Measurements from ENCODE around the gene UNC13D. TPM values are rescaled to one million over a fixed set of nuclear protein-coding genes. Genes with fewer than 3 reads are reported as not detected.

UNC13D gene
- total RNA-seq, 1 experiment from 2014 or later, result 3.5 TPM

DNA sequence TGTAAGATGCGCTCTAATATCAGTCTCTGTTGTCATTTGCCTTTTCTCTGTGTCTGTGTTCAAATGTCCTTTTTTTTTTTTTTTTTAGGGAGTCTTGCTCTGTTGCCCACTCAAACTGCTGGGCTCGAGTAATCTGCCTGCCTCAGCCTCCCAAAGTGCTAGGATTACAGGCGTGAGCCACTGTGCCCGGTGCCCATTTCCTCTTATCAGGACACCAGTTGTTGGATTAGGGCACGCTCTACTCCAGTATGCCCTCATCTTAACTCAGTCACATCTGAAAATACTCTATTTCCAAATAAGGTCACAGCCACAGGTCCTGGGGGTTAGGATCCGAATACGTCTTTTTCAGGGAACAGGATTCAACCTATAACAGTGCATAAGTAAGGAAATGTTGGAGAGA is 36.1 kb upstream of the UNC13D start:
- H3K27me3 Mint-ChIP-seq (ENCODE audit: insufficient read depth, unreplicated experiment), result no peaks in the 10 kb centered on the region
- H3K27ac Mint-ChIP-seq (ENCODE audit: low read depth, unreplicated experiment), result no peak overlapping the region
- peaks cover 15% of the 10 kb centered on the region for H3K36me3 Mint-ChIP-seq (ENCODE audit: insufficient read depth, unreplicated experiment)
- CTCF ChIA-PET, result interaction anchor here (1.4 to 2.5 kb wide), 2 partner anchors 9 to 16 kb away, joined by 6 to 13 read pairs; partner anchors contain the start of gene TRIM65
- intact Hi-C loops (cut with micrococcal nuclease), result no loop called here
- BruUV-seq (replicated peaks), result no TSS peak
- DNase-seq (ENCODE audit: unreplicated experiment), result no peak
- POLR2A ChIA-PET, result interaction anchor here (1.6 to 6.7 kb wide), 4 partner anchors 15 to 102 kb away, joined by 6 to 164 read pairs (median 86); partner anchors contain the start of genes TRIM65 and WBP2
- H3K4me3 Mint-ChIP-seq (ENCODE audit: unreplicated experiment), result no peak overlapping the region
- peaks cover 13% of the 10 kb centered on the region for H3K4me1 Mint-ChIP-seq (ENCODE audit: insufficient read depth, unreplicated experiment)
- TF ChIP-seq, protein P1, sequence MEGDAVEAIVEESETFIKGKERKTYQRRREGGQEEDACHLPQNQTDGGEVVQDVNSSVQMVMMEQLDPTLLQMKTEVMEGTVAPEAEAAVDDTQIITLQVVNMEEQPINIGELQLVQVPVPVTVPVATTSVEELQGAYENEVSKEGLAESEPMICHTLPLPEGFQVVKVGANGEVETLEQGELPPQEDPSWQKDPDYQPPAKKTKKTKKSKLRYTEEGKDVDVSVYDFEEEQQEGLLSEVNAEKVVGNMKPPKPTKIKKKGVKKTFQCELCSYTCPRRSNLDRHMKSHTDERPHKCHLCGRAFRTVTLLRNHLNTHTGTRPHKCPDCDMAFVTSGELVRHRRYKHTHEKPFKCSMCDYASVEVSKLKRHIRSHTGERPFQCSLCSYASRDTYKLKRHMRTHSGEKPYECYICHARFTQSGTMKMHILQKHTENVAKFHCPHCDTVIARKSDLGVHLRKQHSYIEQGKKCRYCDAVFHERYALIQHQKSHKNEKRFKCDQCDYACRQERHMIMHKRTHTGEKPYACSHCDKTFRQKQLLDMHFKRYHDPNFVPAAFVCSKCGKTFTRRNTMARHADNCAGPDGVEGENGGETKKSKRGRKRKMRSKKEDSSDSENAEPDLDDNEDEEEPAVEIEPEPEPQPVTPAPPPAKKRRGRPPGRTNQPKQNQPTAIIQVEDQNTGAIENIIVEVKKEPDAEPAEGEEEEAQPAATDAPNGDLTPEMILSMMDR (IDR thresholded peaks at IDR 0.05; ENCODE audit: unreplicated experiment), result no peak
- no peaks in the 10 kb centered on the region for H3K9me3 Mint-ChIP-seq (ENCODE audit: unreplicated experiment)

DNA sequence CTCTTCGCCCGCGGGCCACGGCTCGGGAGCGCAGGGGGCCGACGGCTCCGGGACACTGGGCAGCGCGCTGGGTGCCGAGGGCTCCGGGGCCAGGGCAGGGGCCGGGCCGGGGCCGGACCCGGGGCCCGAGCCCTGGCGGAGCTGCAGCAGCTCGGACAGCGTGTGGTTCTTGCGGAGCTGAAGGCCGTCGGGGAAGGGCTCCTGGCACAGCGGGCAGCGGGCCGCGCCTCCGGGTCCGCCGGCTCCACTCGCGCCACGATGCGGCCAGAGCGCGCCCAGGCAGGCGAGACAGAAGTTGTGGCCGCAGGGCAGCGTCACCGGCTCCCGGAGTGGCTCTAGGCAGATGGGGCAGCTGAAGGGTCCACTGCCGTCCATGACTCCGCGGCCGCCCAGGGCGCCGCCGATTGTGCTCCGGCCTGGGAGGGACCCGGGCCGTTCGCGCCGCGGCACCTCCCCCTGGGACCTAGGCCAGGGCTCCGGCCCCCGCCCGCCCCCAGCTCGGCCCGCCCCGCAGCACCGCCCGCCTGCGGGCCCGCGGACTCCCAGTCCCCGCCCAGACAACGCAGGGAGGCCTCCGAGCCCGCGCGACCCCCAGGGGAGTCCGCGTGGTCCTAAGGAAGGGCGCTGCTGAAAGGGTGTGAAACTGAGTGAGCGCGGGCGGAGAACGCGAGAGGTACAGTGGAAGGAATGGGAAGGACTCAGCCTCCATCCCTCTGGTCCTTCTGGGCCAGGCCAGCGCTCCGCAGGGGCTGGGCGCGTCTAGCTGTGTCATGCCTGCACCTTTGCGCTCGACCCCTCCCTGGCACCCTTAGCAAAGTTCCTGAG is 34.2 kb upstream of the UNC13D start, which contains the start of gene TRIM47:
TRIM47 (minus strand) TSS at position 408 of the 825 bp plus-strand sequence; CDS start at position 375, 33 bp downstream.
- no peaks in the 10 kb centered on the region for H3K27me3 Mint-ChIP-seq (ENCODE audit: insufficient read depth, unreplicated experiment)
- H3K4me3 Mint-ChIP-seq (ENCODE audit: unreplicated experiment), result peak within 1 kb of the TSS; percentile 86
- peaks cover 25% of the 10 kb centered on the region for H3K36me3 Mint-ChIP-seq (ENCODE audit: insufficient read depth, unreplicated experiment)
- CTCF ChIA-PET, result interaction anchor here (0.6 to 4.6 kb wide), 12 partner anchors 8 to 470 kb away, joined by 3 to 36 read pairs (median 3); partner anchors contain the start of genes MRPL38 and WBP2
- BruUV-seq (replicated peaks), result no TSS peak
- TF ChIP-seq, protein P1 (IDR thresholded peaks at IDR 0.05; ENCODE audit: unreplicated experiment), result no peak
- H3K27ac Mint-ChIP-seq (ENCODE audit: low read depth, unreplicated experiment), result peak within 1 kb of the TSS; percentile 89
- peaks cover 13% of the 10 kb centered on the region for H3K4me1 Mint-ChIP-seq (ENCODE audit: insufficient read depth, unreplicated experiment)
- intact Hi-C loops (cut with micrococcal nuclease), result no loop called here
- POLR2A ChIA-PET, result interaction anchor here (0.6 to 6.7 kb wide), 23 partner anchors 11 to 387 kb away, joined by 3 to 164 read pairs (median 5); partner anchors contain the start of genes ACOX1, GALK1, MRPL38 and RECQL5
- DNase-seq (ENCODE audit: unreplicated experiment), result peak; percentile 64
- no peaks in the 10 kb centered on the region for H3K9me3 Mint-ChIP-seq (ENCODE audit: unreplicated experiment)

DNA sequence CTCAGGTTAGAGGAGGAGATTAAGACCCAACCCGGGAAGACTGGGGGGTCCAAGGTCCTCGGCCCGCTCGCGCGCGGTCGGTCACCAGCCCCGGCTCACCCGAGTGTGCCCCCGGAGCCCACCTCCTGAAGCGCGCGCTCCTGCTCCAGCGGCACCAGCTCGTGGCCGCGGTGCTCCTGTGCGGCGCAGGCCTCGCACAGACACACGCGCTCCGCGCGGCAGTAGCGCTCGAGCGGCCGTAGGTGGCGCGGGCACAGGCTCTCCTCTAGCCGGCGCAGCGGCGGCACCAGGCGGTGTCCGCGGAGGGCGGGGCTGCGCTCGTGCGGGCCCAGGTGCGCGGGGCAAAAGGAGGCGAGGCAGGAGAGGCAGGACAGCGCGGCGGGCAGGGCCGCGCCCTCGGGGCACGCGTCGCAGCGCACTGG is 33.6 kb upstream of the UNC13D start:
- Mint-ChIP-seq H3K4me3 (ENCODE audit: unreplicated experiment) (peak overlapping the region; percentile 86), H3K27me3 (ENCODE audit: insufficient read depth, unreplicated experiment) (no peaks in the 10 kb centered on the region), H3K4me1 (ENCODE audit: insufficient read depth, unreplicated experiment) (peaks cover 13% of the 10 kb centered on the region), H3K9me3 (ENCODE audit: unreplicated experiment) (no peaks in the 10 kb centered on the region), H3K36me3 (ENCODE audit: insufficient read depth, unreplicated experiment) (peaks cover 28% of the 10 kb centered on the region), H3K27ac (ENCODE audit: low read depth, unreplicated experiment) (peak overlapping the region; percentile 89)
- ChIA-PET CTCF (interaction anchor here (0.5 to 4.6 kb wide), 16 partner anchors 9 to 310 kb away, joined by 3 to 36 read pairs (median 3); partner anchors contain the start of genes MRPL38, TRIM65 and WBP2), POLR2A (interaction anchor here (0.5 to 6.7 kb wide), 25 partner anchors 12 to 858 kb away, joined by 3 to 164 read pairs (median 6); partner anchors contain the start of genes ACOX1, GALK1, ITGB4 and MRPL38)
- BruUV-seq (replicated peaks), result no TSS peak
- DNase-seq (ENCODE audit: unreplicated experiment), result peak; percentile 76
- intact Hi-C loops (cut with micrococcal nuclease), result loop anchor here (2.0 kb wide), 1 partner anchor 99 kb away; a partner anchor contains a TSS
- TF ChIP-seq, protein P1 (IDR thresholded peaks at IDR 0.05; ENCODE audit: unreplicated experiment), result peak; percentile 34
